Limb (tissue), 2 donors: ENCODE data around the gene TMEM86A.

Source experiments
- DNase-seq, 2 donors: peaks; one replicate each; pipeline ENCODE4 v3.0.0-alpha.2; 2016; ENCODE audit errors: extremely low spot score in 2 of 2

Gene TMEM86A

GRCh38 chr11:18722293-18722637, 23.7 kb downstream of the TMEM86A start:
- no peak for DNase-seq

GRCh38 chr11:18723991-18724390, 25.4 kb downstream of the TMEM86A start:
- DNase-seq: no peak

- no peak for DNase-seq
Observed at GRCh38 chr11:18726040-18726439, 27.5 kb downstream of the TMEM86A start, which contains the start of gene IGSF22. Gene IGSF22, minus strand, starts transcription at chr11:18726188. Its CDS starts 1,952 bp downstream, at chr11:18724236.

- DNase-seq: peak in 1 of 2 donors; percentile 62
Observed at GRCh38 chr11:18727479-18728236, 29.1 kb downstream of the TMEM86A start.

GRCh38 chr11:18728658-18729057, 30.1 kb downstream of the TMEM86A start:
- no peak for DNase-seq

GRCh38 chr11:18729426-18729825, 30.8 kb downstream of the TMEM86A start:
- no peak for DNase-seq

GRCh38 chr11:18730020-18730419, 31.4 kb downstream of the TMEM86A start:
- DNase-seq: no peak

- no peak for DNase-seq
Observed at GRCh38 chr11:18731441-18731840, 32.9 kb downstream of the TMEM86A start.

- peak; percentile 57 to 78 for DNase-seq
Observed at GRCh38 chr11:18731949-18732821, 33.6 kb downstream of the TMEM86A start.

- no peak for DNase-seq
Observed at GRCh38 chr11:18733202-18733601, 34.6 kb downstream of the TMEM86A start.

- DNase-seq: no peak
Observed at GRCh38 chr11:18736590-18737148, 38.1 kb downstream of the TMEM86A start.

GRCh38 chr11:18737642-18738041, 39.1 kb downstream of the TMEM86A start:
- DNase-seq: no peak

- DNase-seq: no peak
Observed at GRCh38 chr11:18739685-18740084, 41.1 kb downstream of the TMEM86A start.

GRCh38 chr11:18741783-18742182, 43.2 kb downstream of the TMEM86A start:
- DNase-seq: no peak

GRCh38 chr11:18743365-18743764, 44.8 kb downstream of the TMEM86A start:
- no peak for DNase-seq

GRCh38 chr11:18743900-18744514, 45.4 kb downstream of the TMEM86A start:
- DNase-seq: no peak

- DNase-seq: no peak
Observed at GRCh38 chr11:18745251-18745650, 46.7 kb downstream of the TMEM86A start.

- no peak for DNase-seq
Observed at GRCh38 chr11:18748766-18749365, 50.3 kb downstream of the TMEM86A start.

- DNase-seq: no peak
Observed at GRCh38 chr11:18749681-18750319, 51.2 kb downstream of the TMEM86A start.

- DNase-seq: no peak
Observed at GRCh38 chr11:18750944-18751343, 52.4 kb downstream of the TMEM86A start.

GRCh38 chr11:18752502-18752901, 53.9 kb downstream of the TMEM86A start:
- DNase-seq: no peak
